GM12878 (cell line): ENCODE results near the gene PSIP1. TPM values are rescaled to one million over a fixed set of nuclear protein-coding genes. Genes with fewer than 3 reads are reported as not detected.

ENCODE experiments used
- ATAC-seq: fragments of 200-7000 bp; cut with Tn5 transposase; 3 replicates; pipeline ENCODE4 v1.9.1; 2020; ENCODE audit warnings: mild to moderate bottlenecking, moderate library complexity
- BruUV-seq: library from RNA; stranded (reverse); fragments of 400-500 nt; replicated peaks from 2 replicates; lab custom pipeline; 2021; lab: Mats Ljungman, UMichigan
- CTCF ChIA-PET: fragments of 300-600 bp; sonication (Branson Sonifier 250); formaldehyde crosslinking; extraction: SDS; loops from one replicate; lab custom pipeline; 2021; ENCODE audit warnings: inconsistent platforms; lab: Yijun Ruan, JAX
- POLR2A ChIA-PET: fragments of 350-600 bp; formaldehyde crosslinking; extraction: SDS; loops from one replicate; lab custom pipeline; 2021; ENCODE audit warnings: inconsistent platforms; lab: Charles Lee
- RAD21 ChIA-PET: fragments of 300-600 bp; sonication (Branson Sonifier 250); formaldehyde crosslinking; loops from one replicate; lab custom pipeline; 2023; ENCODE audit warnings: antibody characterized with exemption; ENCODE audit not compliant: unreplicated experiment; lab: Charles Lee
- SMC1A ChIA-PET: fragments of 300-600 bp; sonication (Branson Sonifier 250); formaldehyde crosslinking; loops from one replicate; lab custom pipeline; 2023; ENCODE audit not compliant: unreplicated experiment, uncharacterized antibody; lab: Charles Lee
- DNase-seq: peaks from one replicate; pipeline ENCODE4 v3.0.0-alpha.2; 2011; ENCODE audit warnings: low read depth, low spot score
- FAIRE-seq: peaks from 3 replicates; lab custom pipeline; 2011; peaks lifted over from hg19 to GRCh38; lab: Jason Lieb, UNC
- H2AFZ ChIP-seq: 2 replicates; pipeline ENCODE4 v1.6.0; 2011; ENCODE audit warnings: low read depth, low read length, control low read depth; ENCODE audit not compliant: control insufficient read depth
- H3K27ac ChIP-seq: 2 replicates; pipeline ENCODE4 v1.5.1; 2011; ENCODE audit warnings: control low read depth; ENCODE audit not compliant: control insufficient read depth, insufficient read depth
- H3K27me3 ChIP-seq, 2 experiments: replicated peaks in 1 of 2; 2 replicates each; pipeline versions ENCODE4 v1.6.0 to v1.6.1; 2011; ENCODE audit warnings: low read length in 1 of 2; ENCODE audit not compliant: control insufficient read depth in 2 of 2, insufficient read depth in 2 of 2
- H3K36me3 ChIP-seq, 2 experiments: 2 replicates each; pipeline ENCODE4 v1.5.1; 2011; ENCODE audit warnings: low read length in 1 of 2; ENCODE audit not compliant: control insufficient read depth in 2 of 2, insufficient read depth in 2 of 2
- H3K4me1 ChIP-seq: 2 replicates; pipeline ENCODE4 v1.6.1; 2011; ENCODE audit warnings: mild to moderate bottlenecking, low read length, moderate library complexity, mixed read lengths; ENCODE audit not compliant: control insufficient read depth, insufficient read depth
- H3K4me2 ChIP-seq: 2 replicates; pipeline ENCODE4 v1.6.0; 2011; ENCODE audit warnings: control low read depth; ENCODE audit not compliant: control insufficient read depth, insufficient read depth
- H3K4me3 ChIP-seq: fragments of 200-600 bp; sonication (generic); 2 replicates; pipeline ENCODE4 v1.5.1; 2016
- H3K79me2 ChIP-seq: 2 replicates; pipeline ENCODE4 v1.6.0; 2011; ENCODE audit warnings: low read length; ENCODE audit not compliant: control insufficient read depth, insufficient read depth
- H3K9ac ChIP-seq: 2 replicates; pipeline ENCODE4 v1.8.0; 2011; ENCODE audit warnings: low read length, control low read depth, mixed read lengths; ENCODE audit not compliant: control insufficient read depth, insufficient read depth
- H3K9me3 ChIP-seq: replicated peaks from 3 replicates; pipeline ENCODE4 v1.5.1; 2011; ENCODE audit warnings: mild to moderate bottlenecking, low read length; ENCODE audit not compliant: control insufficient read depth, insufficient read depth
- H4K20me1 ChIP-seq: 2 replicates; pipeline ENCODE4 v1.6.0; 2011; ENCODE audit not compliant: control insufficient read depth, insufficient read depth
- BMI1 ChIP-seq: fragments of 450-650 bp; IDR thresholded peaks from 2 replicates; pipeline ENCODE4 v1.6.1; 2016; ENCODE audit warnings: mild to moderate bottlenecking, moderate library complexity, borderline replicate concordance
- IKZF2 ChIP-seq, 2 experiments: fragments of 450-650 bp; IDR thresholded peaks; 2 replicates each; pipeline ENCODE4 v1.6.1; 2017; ENCODE audit warnings: mild to moderate bottlenecking in 2 of 2, moderate library complexity in 2 of 2
- JUND ChIP-seq: IDR thresholded peaks from 2 replicates; pipeline ENCODE4 v1.6.1; 2012; ENCODE audit warnings: low read depth, mild to moderate bottlenecking, low read length, improper control_type of control experiment, moderate library complexity
- LARP7 ChIP-seq: fragments of 450-650 bp; IDR thresholded peaks from 2 replicates; pipeline ENCODE4 v1.6.1; 2017; ENCODE audit warnings: mild to moderate bottlenecking
- NFXL1 ChIP-seq: fragments of 450-650 bp; IDR thresholded peaks from 2 replicates; pipeline ENCODE4 v1.6.1; 2017; ENCODE audit warnings: antibody characterized with exemption, mild to moderate bottlenecking, borderline replicate concordance
- RCOR1 ChIP-seq: conservative IDR thresholded peaks from 2 replicates; pipeline ENCODE4 v1.6.1; 2012; ENCODE audit warnings: low read depth, low read length, improper control_type of control experiment
- RELA ChIP-seq: fragments of 450-650 bp; IDR thresholded peaks from 2 replicates; pipeline ENCODE4 v1.8.0; 2014; ENCODE audit warnings: borderline replicate concordance; ENCODE audit not compliant: partially characterized antibody
- SMARCA5 ChIP-seq: fragments of 450-650 bp; IDR thresholded peaks from 2 replicates; pipeline ENCODE4 v1.6.1; 2017; ENCODE audit warnings: mild to moderate bottlenecking
- SRF ChIP-seq, 2 experiments: IDR thresholded peaks; 2 replicates each; pipeline ENCODE4 v1.6.1; 2011; ENCODE audit warnings: low read depth in 2 of 2, low read length in 2 of 2, mild to moderate bottlenecking in 1 of 2, moderate library complexity in 1 of 2
- TAF1 ChIP-seq: IDR thresholded peaks from 2 replicates; pipeline ENCODE4 v1.6.1; 2011; ENCODE audit warnings: mild to moderate bottlenecking, low read depth, low read length, borderline replicate concordance
- ZBTB40 ChIP-seq: fragments of 450-650 bp; IDR thresholded peaks from 2 replicates; pipeline ENCODE4 v1.6.1; 2016; ENCODE audit warnings: mild to moderate bottlenecking, moderate library complexity, borderline replicate concordance
- ZNF217 ChIP-seq: fragments of 450-650 bp; IDR thresholded peaks from 2 replicates; pipeline ENCODE4 v1.6.1; 2017; ENCODE audit warnings: antibody characterized with exemption, mild to moderate bottlenecking
- WGBS: methylation state at CpG from one replicate; pipeline ENCODE4 v1.1.6; 2016; ENCODE audit warnings: low lambda C conversion rate; ENCODE audit not compliant: insufficient replicate concordance, insufficient coverage; ENCODE audit errors: missing lambda C conversion rate; 5-methylcytosine and 5-hydroxymethylcytosine counted together
- in situ Hi-C: fragments of 300-500 bp; cut with MboI; formaldehyde crosslinking; loops from 9 replicates; pipeline ENCODE4 v1.14.3; 2018; ENCODE audit warnings: mixed read lengths
- intact Hi-C: fragments of 100-400 bp; cut with micrococcal nuclease; formaldehyde crosslinking; loops from one replicate; pipeline ENCODE4 v1.14.2; 2022; ENCODE audit not compliant: unreplicated experiment
- polyA plus RNA-seq, 11 experiments: library from polyadenylated mRNA; depleted of rRNA in 4 of 11; unstranded in 6 of 11; stranded (reverse) in 5 of 11; fragments of >200 nt; fragmentation: Nextera tagmentation in 4 of 11; fragmentation: Illumina TruSeq in 1 of 11; extraction: Ambion mirVana in 4 of 11; extraction: Trizol in 1 of 11; gene quantifications; 1 replicate in 1 of 11; 2 replicates in 10 of 11; pipeline versions ENCODE4 v1.2.1 to v1.2.3, GENCODE V29; 2011 to 2016; ENCODE audit warnings: inconsistent platforms in 2 of 11, missing spikeins in 2 of 11, low read depth in 1 of 11
- total RNA-seq, 4 experiments: library from RNA; depleted of rRNA in 3 of 4; stranded (reverse); fragments of >200 nt in 3 of 4; fragmentation: Illumina TruSeq in 1 of 4; extraction: Trizol in 1 of 4; gene quantifications; 2 replicates each; pipeline versions ENCODE4 v1.2.1 to v1.2.3, GENCODE V29; 2013 to 2021
- TF ChIP-seq, protein P1 (sequence below): IDR thresholded peaks from 2 replicates; pipeline ENCODE4 v1.6.1; 2011; ENCODE audit warnings: low read depth, low read length, improper control_type of control experiment, borderline replicate concordance

PSIP1 gene
- total and polyA plus RNA-seq, 10 of the 15 experiments (the other 5 are each of a cell fraction or from before 2014, with no cell fraction given): 75.5 to 299 (median 173) TPM

GRCh38 chr9:15541872-15542271 lies 31.1 kb upstream of the PSIP1 start:
- no peak overlapping the region for H2AFZ ChIP-seq
- H3K4me3 ChIP-seq: no peak overlapping the region
- FAIRE-seq (no peak), ATAC-seq (no peak), DNase-seq (no peak)
- no peak overlapping the region for H3K27ac ChIP-seq
- no peak overlapping the region for H3K4me2 ChIP-seq
- WGBS: 20% methylated on average over 2 of the region's 2 CpGs
- intact Hi-C loops: no loop called here
- H3K9ac ChIP-seq: no peak overlapping the region
- TF ChIP-seq JUND (no peak), BMI1 (no peak), IKZF2 (IDR thresholded peaks at IDR 0.05) (no peak), ZBTB40 (no peak), TAF1 (no peak), NFXL1 (no peak), SRF (IDR thresholded peaks at IDR 0.05; ENCODE audit: low read depth in 2 of 2, low read length in 2 of 2) (no peak), RCOR1 (no peak), LARP7 (no peak), SMARCA5 (no peak), ZNF217 (no peak), RELA (no peak)
- TF ChIP-seq, protein P1, sequence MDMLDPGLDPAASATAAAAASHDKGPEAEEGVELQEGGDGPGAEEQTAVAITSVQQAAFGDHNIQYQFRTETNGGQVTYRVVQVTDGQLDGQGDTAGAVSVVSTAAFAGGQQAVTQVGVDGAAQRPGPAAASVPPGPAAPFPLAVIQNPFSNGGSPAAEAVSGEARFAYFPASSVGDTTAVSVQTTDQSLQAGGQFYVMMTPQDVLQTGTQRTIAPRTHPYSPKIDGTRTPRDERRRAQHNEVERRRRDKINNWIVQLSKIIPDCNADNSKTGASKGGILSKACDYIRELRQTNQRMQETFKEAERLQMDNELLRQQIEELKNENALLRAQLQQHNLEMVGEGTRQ: no peak
- H4K20me1 ChIP-seq: no peaks in the 10 kb centered on the region
- ChIA-PET RAD21 (interaction anchor here (1.4 to 3.0 kb wide), 4 partner anchors 9 to 36 kb away, joined by 3 to 15 read pairs (median 6); partner anchors contain the start of gene CCDC171), CTCF (interaction anchor here (0.8 to 1.9 kb wide), 6 partner anchors 9 to 91 kb away, joined by 3 to 4 read pairs (median 3); no protein-coding TSS in a partner anchor), POLR2A (interaction anchor here (0.5 to 2.1 kb wide), 3 partner anchors 11 to 71 kb away, joined by 3 to 6 read pairs (median 5); partner anchors contain the start of gene CCDC171), SMC1A (interaction anchor here (0.7 to 1.9 kb wide), 4 partner anchors 11 to 330 kb away, joined by 3 to 6 read pairs (median 4); no protein-coding TSS in a partner anchor)
- H3K36me3 ChIP-seq: no peaks in the 10 kb centered on the region
- no peaks in the 10 kb centered on the region for H3K4me1 ChIP-seq
- H3K27me3 ChIP-seq: no peaks in the 10 kb centered on the region
- no TSS peak for BruUV-seq
- no peaks in the 10 kb centered on the region for H3K79me2 ChIP-seq
- no peaks in the 10 kb centered on the region for H3K9me3 ChIP-seq
- in situ Hi-C loops: no loop called here
